ENCODE data around the gene GMDS. TPM values are rescaled to one million over a fixed set of nuclear protein-coding genes. Genes with fewer than 3 reads are reported as not detected.

GMDS gene
- polyA plus RNA-seq, 1 of the 3 experiments (the other 2 are of a cell fraction) = 12.3 TPM

GRCh38 chr6:2229039-2229438 lies 16.4 kb downstream of the GMDS start (continued):
- TF ChIP-seq PBX3 (IDR thresholded peaks at IDR 0.05) (no peak), YY1 (IDR thresholded peaks at IDR 0.05; ENCODE audit: low read depth) (no peak), SMC3 (IDR thresholded peaks at IDR 0.05; ENCODE audit: low read depth, low read length) (no peak), EP300 (IDR thresholded peaks at IDR 0.05; ENCODE audit: borderline replicate concordance in 1 of 2, low read depth in 1 of 2, low read length in 1 of 2) (no peak), CHD2 (IDR thresholded peaks at IDR 0.05; ENCODE audit: low read length, partially characterized antibody) (no peak)

GRCh38 chr6:2228392-2228791 lies 17.0 kb downstream of the GMDS start:
- Histone ChIP-seq H2AFZ (ENCODE audit: low read depth) (no peak overlapping the region), H3K27ac (ENCODE audit: low read depth in 2 of 2, low read length in 1 of 2) (no peak overlapping the region), H3F3A (replicated peaks; ENCODE audit: insufficient read depth) (no peaks in the 10 kb centered on the region), H3K9me2 (no peaks in the 10 kb centered on the region), H3K4me2 (no peak overlapping the region), H3K36me3 (replicated peaks in 1 of 2; ENCODE audit: control insufficient read depth in 1 of 2, insufficient read depth in 2 of 2, low read length in 1 of 2) (no peaks in the 10 kb centered on the region), H3K79me2 (ENCODE audit: insufficient read depth) (no peaks in the 10 kb centered on the region), H3K4me3 (ENCODE audit: low read depth in 2 of 2, low read length in 1 of 2) (no peak overlapping the region), H3K9me3 (no peaks in the 10 kb centered on the region), H4K20me1 (ENCODE audit: insufficient read depth) (no peaks in the 10 kb centered on the region), H3K9ac (no peak overlapping the region), H3K27me3 (ENCODE audit: insufficient read depth) (no peaks in the 10 kb centered on the region), H3K4me1 (ENCODE audit: control insufficient read depth in 1 of 2, insufficient read depth in 2 of 2, low read depth in 1 of 2, low read length in 1 of 2) (peaks cover 0 to 14% of the 10 kb centered on the region in 2 experiments; a peak in 1 of 4 replicates)
- CTCF ChIA-PET = interaction anchor here (1.0 to 1.6 kb wide), 4 partner anchors 9 to 623 kb away, joined by 3 to 4 read pairs (median 4); no protein-coding TSS in a partner anchor
- POLR2A ChIA-PET = no interaction called here
- WGBS (ENCODE audit: low lambda C conversion rate) = 55% methylated on average over 2 of the region's 2 CpGs
- TF ChIP-seq EP300 (IDR thresholded peaks at IDR 0.05; ENCODE audit: borderline replicate concordance in 1 of 2, low read depth in 1 of 2, low read length in 1 of 2) = no peak
- TF ChIP-seq POLR2AphosphoS5 (IDR thresholded peaks at IDR 0.05; ENCODE audit: low read depth, low read length) = no peak
- TF ChIP-seq FOXJ3 (CRISPR knock-in tag; IDR thresholded peaks at IDR 0.05) = no peak
- TF ChIP-seq SIN3A (IDR thresholded peaks at IDR 0.05; ENCODE audit: borderline replicate concordance, low read depth, low read length) = no peak
- no peak for TF ChIP-seq CHD2 (IDR thresholded peaks at IDR 0.05; ENCODE audit: low read length, partially characterized antibody)
- TF ChIP-seq IRF3 (IDR thresholded peaks at IDR 0.05; ENCODE audit: low read depth, low read length) = no peak
- no peak for TF ChIP-seq MEF2A (IDR thresholded peaks at IDR 0.05; ENCODE audit: borderline replicate concordance, low read depth)
- TF ChIP-seq ZBTB33 (IDR thresholded peaks at IDR 0.05; ENCODE audit: borderline replicate concordance, low read depth) = no peak
- TF ChIP-seq NRF1 (IDR thresholded peaks at IDR 0.05; ENCODE audit: low read depth, low read length) = no peak
- TF ChIP-seq FOSL2 (IDR thresholded peaks at IDR 0.05; ENCODE audit: borderline replicate concordance, low read depth) = no peak
- TF ChIP-seq TCF12 (IDR thresholded peaks at IDR 0.05) = no peak
- no peak for DNase-seq

All from SK-N-SH (cell line).